GM18511 (cell line): ENCODE measurements around the gene RNPS1.
A peak's percentile ranks its signal among the peaks of the same experiment; 100 is the strongest.

Experiments
- ATAC-seq: cut with Tn5 transposase; IDR thresholded peaks from one replicate; pipeline ENCODE4 v1.9.1; 2021; ENCODE audit warnings: mild to moderate bottlenecking, moderate library complexity; ENCODE audit not compliant: unreplicated experiment

RNPS1 gene, protein sequence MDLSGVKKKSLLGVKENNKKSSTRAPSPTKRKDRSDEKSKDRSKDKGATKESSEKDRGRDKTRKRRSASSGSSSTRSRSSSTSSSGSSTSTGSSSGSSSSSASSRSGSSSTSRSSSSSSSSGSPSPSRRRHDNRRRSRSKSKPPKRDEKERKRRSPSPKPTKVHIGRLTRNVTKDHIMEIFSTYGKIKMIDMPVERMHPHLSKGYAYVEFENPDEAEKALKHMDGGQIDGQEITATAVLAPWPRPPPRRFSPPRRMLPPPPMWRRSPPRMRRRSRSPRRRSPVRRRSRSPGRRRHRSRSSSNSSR

GRCh38 chr16:2267913-2268666 is at the start of gene RNPS1:
Gene RNPS1, minus strand, starts transcription at chr16:2268126. Its CDS starts 3,483 bp downstream, at chr16:2264643.
- ATAC-seq: peak; percentile 85

DNA sequence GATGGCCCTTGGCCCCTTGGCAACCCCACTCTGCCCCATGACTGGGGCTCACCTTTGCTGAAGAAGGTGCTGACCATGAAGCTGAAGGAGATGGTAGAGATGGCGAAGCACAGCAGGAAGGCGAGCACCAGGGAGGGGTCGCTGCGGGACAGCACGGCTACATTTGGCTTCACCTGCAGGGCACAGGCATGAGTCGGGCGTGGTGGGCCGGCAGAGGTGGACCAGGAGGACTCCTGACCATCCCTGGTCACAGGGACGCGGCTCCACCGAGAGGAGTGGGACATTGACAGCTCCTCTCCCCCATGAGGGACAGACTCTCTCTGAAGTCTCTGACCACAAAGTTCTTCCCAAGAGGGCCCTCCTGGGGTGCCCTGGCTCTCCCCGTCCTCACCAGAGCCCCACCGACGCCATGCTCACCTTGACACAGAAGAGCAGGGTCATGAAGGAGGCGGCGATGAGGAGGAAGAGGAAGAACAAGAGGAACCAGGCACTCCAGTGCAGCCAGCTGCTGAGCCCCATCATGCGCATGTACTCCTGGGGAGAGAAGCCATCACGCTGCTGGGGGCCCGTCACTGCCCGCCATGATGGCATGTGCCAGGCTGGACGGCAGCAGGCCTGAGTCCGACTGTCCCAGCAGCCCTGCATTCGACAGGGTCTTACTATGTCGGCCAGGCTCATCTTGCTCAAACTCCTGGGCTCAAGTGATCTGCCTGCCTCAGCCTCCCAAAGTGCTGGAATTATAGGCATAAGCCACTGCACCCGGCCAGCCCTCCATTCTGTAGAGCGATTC is 49.5 kb upstream of the RNPS1 start:
- no peak for ATAC-seq

DNA sequence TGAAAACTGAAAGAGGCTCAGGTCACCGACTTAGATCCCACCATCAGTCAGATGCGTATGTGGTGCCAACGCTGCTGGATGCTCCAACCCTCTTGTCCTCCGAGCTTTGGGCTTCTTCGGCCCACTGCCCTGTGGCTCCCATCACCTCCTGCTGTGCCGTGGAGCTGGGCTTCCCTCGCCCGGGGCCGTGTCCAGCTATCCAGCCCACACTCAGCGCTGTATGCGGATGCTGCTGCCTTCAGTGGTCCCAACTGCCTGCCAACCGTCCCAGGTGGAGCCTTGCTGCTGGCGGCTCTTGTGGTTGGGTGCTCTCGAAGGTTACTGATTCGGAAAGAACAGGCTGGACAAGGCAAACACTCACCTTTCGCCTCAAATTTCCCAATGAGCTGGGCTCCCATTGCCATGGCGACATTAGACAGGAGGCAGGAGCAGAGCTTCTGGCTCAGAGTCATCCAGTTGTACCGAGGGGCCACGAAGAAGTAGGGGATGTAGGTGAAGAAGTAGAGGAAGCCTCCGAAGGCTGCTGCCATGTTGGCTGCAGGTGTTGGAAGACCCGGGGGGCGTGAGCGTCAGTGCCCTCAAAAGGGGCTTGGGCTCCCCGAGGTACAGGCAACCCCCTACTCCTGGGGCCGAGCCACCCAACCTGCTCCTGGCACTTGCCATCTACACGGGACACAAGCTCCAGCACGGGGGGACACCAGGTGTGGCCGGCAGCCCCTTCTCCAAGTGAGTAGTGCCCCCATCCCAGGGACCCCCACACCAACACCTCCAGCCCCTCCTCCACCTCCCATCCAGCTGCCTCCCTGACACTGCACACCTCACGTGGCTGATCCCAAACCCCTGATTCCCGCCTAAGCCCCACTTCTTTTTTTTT is 40.4 kb upstream of the RNPS1 start:
- ATAC-seq: no peak

- ATAC-seq: no peak
These were observed 31.9 kb upstream of the RNPS1 start for GRCh38 chr16:2299915-2300192.

GRCh38 chr16:2299121-2299914 is 31.4 kb upstream of the RNPS1 start:
- ATAC-seq: no peak

DNA sequence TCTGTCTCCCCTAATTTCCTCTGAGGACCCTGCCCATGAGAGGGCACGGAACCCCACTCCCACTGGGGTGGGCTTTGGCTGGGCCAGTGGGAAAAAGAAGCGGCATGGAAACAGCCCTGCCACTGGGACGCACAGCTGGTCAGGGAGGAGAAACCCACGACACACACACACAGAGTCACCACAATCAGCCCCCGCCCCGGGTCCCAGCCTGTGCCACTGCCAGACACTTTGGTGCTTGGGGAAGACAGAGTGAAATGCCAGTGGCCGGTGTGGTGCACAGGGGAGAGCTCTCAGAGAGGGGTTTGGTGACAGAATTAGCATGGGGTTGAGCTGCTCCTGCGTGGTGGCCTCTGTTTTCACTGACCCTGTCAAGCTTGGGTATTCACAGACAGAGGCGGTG is 30.7 kb upstream of the RNPS1 start:
- no peak for ATAC-seq

- ATAC-seq: no peak
These were observed 29.6 kb upstream of the RNPS1 start for GRCh38 chr16:2297506-2297860.

DNA sequence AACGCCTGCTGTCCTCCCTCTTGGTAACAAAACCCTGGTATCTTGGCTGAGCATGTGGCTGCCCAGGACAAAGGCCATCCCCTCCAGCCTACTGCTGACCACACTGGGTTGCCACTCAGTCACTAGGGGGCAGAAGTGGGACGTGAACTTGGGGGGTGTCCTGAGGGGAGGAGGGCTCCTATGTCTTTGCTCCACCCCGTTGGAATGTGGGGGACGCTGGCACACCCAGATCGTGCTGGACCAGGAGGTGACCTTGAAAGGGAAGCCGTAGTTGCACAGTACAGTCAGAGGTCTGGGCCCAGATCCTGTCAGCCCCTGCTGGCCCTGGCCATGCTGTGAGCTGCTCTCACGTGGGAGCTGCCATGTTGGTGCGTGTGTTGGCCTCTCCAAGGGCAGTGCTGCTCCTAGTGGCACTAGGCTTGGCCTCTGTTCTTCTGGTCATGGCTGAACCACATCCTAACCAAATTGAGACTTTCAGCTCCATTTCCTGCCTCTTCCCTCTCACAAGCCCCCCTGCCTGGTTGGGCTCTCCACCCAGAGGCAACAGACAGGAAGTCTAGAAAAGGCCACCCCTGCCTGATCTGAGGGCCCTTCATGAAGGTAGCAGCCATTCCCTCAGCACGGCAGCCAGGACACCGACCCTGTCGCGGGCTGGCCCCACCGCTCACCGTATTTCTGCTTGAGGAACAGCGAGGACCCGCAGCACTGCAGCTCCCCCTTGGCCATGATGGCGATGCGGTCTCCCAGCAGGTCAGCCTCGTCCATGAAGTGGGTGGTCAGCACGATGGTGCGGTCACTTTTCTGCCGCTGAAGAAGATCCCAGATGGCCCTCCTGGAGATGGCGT is 29.0 kb upstream of the RNPS1 start:
- ATAC-seq: no peak

GRCh38 chr16:2295056-2295798 is 27.3 kb upstream of the RNPS1 start:
- ATAC-seq: peak; percentile 82

GRCh38 chr16:2292221-2292620 is 24.3 kb upstream of the RNPS1 start:
- ATAC-seq: no peak

GRCh38 chr16:2289282-2289681 is 21.4 kb upstream of the RNPS1 start:
- no peak for ATAC-seq

DNA sequence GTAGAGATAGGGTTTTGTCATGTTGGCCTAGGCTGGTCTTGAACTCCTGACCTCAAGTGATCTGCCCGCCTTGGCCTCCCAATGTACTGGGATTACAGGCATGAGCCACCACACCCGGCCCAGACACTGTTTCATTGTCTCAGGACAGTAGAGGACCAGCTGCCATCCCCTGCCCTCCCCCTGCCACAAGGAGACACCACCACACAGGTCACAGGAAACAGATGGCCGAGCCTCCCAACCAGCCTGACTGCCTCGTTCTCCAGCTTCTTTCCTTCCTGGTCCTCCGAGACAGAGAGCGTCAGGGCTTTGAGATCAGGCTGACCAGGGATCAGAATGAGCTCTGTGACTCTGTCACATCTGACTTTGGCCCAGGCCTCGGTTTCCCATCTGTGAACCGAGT is 20.8 kb upstream of the RNPS1 start:
- ATAC-seq: no peak

- no peak for ATAC-seq
These were observed 20.1 kb upstream of the RNPS1 start for GRCh38 chr16:2287916-2288547.

GRCh38 chr16:2286550-2286949 is 18.6 kb upstream of the RNPS1 start:
- ATAC-seq: no peak

- ATAC-seq: no peak
These were observed 17.8 kb upstream of the RNPS1 start for GRCh38 chr16:2285731-2286191.

DNA sequence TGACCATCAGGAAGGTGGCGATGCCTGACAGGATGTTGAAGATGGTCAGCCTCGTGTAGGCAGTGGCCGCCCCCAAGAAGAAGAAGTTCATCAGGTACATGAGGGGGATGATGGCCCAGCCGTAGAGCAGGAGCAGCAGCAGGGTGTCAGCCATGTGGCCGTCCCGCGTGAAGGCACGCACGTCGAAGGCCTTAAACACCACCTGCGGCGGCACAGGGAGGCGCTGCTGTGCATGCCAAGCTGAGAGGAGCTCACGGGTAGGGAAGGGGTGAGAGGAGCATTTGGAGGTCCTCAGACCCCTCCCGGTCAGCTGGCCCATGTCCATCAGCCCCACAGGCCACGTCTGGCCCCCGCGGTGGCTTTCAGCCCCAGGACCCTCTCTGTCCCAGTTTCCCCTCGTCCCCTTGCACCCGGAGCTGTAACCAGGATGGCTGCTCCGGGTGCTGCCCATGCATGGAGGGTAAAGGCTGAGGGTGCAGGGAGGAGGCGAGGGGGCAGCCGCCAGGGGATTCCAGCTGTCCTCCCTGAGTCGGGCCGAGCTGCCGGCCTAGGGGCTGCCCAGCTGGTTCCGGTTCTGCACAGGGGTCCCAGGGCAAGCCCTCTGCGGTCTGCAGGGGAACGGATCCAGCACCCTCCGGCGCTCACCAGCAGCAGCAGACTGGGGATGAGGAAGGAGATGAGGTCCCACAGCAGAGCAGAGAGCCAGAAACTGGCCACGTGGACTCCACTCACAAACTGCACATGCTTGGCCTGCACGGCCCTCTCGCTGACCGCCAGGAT is 17.1 kb upstream of the RNPS1 start:
- ATAC-seq: no peak
